Midbrain (tissue), 1 donor: ENCODE data around the gene OSBP2.

Experiments used
- DNase-seq: peaks from one replicate; lab custom pipeline; 2025; lab: John Stamatoyannopoulos, UW

The OSBP2 gene

GRCh38 chr22:30869667-30870395 is 175.2 kb downstream of the OSBP2 start:
- no peak for DNase-seq

- DNase-seq = no peak
Measured at GRCh38 chr22:30870451-30871345, 176.0 kb downstream of the OSBP2 start.

GRCh38 chr22:30871391-30872284 is 177.0 kb downstream of the OSBP2 start:
- DNase-seq = no peak

GRCh38 chr22:30872285-30873041 is 177.8 kb downstream of the OSBP2 start:
- DNase-seq = peak; percentile 44

GRCh38 chr22:30873086-30873650 is 178.5 kb downstream of the OSBP2 start:
- DNase-seq = no peak

GRCh38 chr22:30873661-30874060 is 179.0 kb downstream of the OSBP2 start:
- DNase-seq = no peak

GRCh38 chr22:30874431-30875370 is 180.0 kb downstream of the OSBP2 start:
- no peak for DNase-seq

GRCh38 chr22:30875481-30876215 is 181.0 kb downstream of the OSBP2 start:
- peak; percentile 65 for DNase-seq

- no peak for DNase-seq
Measured at GRCh38 chr22:30876221-30876751, 181.6 kb downstream of the OSBP2 start.

- peak; percentile 65 for DNase-seq
Measured at GRCh38 chr22:30876915-30877553, 182.4 kb downstream of the OSBP2 start.

GRCh38 chr22:30877662-30878515 is 183.2 kb downstream of the OSBP2 start:
- DNase-seq = no peak

- peak; percentile 10 for DNase-seq
Measured at GRCh38 chr22:30878516-30879414, 184.1 kb downstream of the OSBP2 start.

GRCh38 chr22:30879415-30879797 is 184.7 kb downstream of the OSBP2 start:
- no peak for DNase-seq

- no peak for DNase-seq
Measured at GRCh38 chr22:30880181-30880601, 185.5 kb downstream of the OSBP2 start.

GRCh38 chr22:30880847-30881246 is 186.2 kb downstream of the OSBP2 start:
- DNase-seq = no peak
